HG02973 (cell line): ENCODE results near the gene GLP2R.
"Not testable (repeated sequence)": the region's sequence is repeated elsewhere in the genome, so short reads cannot be mapped to it uniquely, and the experiment has no call there.

ENCODE experiments used
- ATAC-seq: cut with Tn5 transposase; IDR thresholded peaks from one replicate; pipeline ENCODE4 v1.9.1; 2021; ENCODE audit warnings: moderate library complexity; ENCODE audit not compliant: unreplicated experiment

GLP2R gene, protein sequence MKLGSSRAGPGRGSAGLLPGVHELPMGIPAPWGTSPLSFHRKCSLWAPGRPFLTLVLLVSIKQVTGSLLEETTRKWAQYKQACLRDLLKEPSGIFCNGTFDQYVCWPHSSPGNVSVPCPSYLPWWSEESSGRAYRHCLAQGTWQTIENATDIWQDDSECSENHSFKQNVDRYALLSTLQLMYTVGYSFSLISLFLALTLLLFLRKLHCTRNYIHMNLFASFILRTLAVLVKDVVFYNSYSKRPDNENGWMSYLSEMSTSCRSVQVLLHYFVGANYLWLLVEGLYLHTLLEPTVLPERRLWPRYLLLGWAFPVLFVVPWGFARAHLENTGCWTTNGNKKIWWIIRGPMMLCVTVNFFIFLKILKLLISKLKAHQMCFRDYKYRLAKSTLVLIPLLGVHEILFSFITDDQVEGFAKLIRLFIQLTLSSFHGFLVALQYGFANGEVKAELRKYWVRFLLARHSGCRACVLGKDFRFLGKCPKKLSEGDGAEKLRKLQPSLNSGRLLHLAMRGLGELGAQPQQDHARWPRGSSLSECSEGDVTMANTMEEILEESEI

DNA sequence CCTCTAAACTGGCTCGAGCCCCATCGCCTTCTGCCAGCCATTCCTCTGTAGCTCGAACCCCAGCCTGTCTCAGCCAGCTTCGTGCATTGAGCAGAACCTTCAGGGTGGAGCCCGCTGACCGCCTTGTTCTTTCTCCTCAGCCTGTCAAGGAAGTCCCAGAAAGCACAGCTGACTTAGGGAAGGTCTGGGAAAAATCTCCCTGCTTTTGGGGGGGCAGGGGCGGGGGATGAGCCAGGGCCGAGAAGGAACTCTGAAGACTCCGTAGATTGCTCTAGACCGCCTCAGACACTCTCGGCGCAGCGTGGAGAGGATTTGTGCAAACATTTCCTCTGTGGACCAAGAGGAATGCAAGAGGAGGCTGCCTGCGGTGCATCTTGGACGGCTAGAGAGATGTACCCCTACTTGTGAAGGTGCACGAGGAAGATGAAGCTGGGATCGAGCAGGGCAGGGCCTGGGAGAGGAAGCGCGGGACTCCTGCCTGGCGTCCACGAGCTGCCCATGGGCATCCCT, at the start of gene GLP2R:
Gene GLP2R (plus strand): TSS at position 284 of the 510 bp plus-strand sequence. CDS start 140 bp downstream, at position 424.
- ATAC-seq: no peak

DNA sequence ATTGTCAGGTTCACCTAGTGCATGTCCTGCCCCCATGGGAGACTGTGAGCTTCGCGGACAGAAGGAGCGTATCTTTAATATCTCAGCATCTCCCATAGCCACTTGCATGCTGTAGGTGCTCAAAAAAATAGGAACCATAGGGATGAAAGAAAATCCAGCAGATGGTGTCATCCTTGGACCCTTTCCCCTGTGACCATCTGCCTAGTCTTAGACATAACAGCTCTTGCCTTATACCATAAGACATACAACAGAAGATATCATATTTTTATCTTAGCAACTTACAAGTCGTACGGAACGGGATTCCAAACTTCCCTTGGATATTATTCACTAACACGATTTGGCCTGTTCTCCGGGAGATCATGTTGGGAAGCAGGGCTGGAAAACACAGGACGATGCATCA, 48.8 kb upstream of the GLP2R start:
- ATAC-seq: no peak

DNA sequence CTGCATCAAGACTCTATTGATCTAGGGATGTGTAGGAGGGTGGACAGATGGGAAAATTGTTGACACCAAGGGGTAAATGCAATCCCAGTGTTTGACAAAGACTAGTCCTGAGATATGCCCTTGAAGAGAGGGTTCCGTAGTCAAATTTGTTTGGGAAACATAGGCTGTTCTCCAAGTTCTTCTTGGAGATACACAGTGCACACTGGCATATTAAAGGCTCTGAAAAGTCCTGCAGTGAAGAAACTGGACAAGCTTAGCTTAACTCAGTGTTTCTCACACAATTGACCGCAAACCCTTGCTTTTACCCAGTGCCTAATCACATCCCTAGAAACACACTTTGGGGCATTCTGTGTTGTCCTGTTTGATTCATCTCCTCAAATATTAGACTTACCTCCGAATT, 45.2 kb upstream of the GLP2R start:
- no peak for ATAC-seq

DNA sequence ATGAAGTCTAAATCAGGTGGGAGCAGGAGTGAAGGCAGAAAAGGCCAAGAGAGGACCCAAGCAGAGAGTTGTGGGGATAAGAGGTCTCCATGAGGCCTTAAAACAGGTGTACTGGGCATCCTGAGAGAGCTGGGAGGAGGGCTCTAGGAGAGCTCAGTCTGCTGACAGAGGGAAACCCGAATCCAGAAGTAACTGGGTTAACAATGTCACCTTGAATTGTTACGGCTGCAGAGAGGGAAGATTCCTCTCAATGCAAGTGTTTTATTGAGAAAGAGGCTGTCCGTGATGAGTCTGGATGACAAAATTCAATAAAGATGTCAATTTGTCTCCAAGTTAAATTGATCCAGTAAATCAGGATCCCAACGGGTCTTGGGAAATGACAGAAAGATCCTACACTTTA, 42.7 kb upstream of the GLP2R start:
- no peak for ATAC-seq

DNA sequence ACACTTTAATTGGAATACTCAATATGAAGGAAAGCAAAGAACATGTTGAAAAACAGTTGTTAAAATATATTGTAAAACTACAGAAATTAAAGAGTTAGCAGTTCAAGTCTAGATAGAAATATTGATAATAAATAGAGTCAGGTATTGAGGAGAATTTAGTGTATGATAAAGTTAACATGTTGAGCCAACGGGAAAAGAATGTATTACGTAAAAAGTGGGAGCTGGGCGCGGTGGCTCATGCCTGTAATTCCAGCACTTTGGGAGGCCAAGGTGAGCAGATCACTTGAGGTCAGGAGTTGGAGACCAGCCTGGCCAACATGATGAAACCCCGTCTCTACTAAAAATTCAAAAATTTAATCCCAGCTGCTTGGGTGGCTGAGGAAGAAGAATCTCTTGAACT, 42.3 kb upstream of the GLP2R start:
- ATAC-seq: not testable (repeated sequence)

DNA sequence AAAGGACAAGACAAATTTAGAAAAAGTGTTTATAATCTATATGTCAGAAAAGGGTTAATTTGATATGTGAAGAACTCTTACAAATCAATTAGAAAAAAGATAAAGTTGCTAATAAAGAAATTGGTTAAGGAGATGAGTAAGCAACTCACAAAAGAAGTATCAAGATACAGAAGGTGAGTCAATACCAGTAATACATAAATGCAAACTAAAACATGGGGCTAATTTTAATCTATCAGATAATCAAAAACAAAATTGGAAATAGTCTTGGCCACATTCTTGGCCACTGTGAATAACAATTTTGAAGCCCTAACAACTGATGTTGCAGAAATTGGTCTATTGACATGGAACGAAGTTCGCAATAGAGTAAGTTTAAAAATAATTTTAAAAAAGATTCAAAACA, 41.2 kb upstream of the GLP2R start:
- ATAC-seq: no peak

DNA sequence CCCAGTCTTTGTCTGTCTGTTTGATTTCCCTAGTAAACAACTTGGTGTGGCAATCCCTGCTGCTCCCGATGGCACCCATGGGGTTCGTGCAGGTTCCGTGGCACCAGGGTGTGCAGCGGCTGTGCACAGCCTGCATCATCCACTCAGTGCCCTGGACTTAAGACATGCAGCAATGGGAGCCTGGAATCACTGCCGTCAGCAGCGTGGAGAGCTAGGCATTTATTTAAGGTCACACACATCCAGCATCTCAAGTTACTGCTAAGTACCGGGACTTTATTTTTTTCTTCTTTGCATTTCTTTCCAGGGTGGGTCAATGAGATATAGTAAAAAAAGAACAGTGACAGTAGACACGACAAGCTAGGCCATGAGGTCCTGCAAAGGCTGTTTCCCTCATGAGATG, 37.1 kb upstream of the GLP2R start:
- no peak for ATAC-seq

DNA sequence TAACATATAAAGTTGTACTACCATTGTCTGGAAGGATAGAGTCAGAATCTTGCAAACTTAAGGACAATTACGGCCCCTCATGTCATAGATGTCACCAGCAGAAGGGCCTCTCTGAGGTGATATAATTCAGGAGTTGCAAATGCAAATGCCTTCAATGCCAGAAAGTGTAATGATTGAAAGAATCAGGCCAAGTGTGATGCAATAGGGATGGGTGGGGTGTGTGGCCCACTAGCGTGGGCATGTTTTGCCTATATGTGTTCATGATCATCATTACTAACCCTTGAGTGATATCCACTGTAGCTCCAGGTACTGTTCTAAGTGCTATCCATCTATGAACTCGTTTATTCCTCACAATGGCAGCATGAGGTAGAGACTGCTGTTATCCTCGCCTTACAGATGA, 35.4 kb upstream of the GLP2R start:
- ATAC-seq: no peak

DNA sequence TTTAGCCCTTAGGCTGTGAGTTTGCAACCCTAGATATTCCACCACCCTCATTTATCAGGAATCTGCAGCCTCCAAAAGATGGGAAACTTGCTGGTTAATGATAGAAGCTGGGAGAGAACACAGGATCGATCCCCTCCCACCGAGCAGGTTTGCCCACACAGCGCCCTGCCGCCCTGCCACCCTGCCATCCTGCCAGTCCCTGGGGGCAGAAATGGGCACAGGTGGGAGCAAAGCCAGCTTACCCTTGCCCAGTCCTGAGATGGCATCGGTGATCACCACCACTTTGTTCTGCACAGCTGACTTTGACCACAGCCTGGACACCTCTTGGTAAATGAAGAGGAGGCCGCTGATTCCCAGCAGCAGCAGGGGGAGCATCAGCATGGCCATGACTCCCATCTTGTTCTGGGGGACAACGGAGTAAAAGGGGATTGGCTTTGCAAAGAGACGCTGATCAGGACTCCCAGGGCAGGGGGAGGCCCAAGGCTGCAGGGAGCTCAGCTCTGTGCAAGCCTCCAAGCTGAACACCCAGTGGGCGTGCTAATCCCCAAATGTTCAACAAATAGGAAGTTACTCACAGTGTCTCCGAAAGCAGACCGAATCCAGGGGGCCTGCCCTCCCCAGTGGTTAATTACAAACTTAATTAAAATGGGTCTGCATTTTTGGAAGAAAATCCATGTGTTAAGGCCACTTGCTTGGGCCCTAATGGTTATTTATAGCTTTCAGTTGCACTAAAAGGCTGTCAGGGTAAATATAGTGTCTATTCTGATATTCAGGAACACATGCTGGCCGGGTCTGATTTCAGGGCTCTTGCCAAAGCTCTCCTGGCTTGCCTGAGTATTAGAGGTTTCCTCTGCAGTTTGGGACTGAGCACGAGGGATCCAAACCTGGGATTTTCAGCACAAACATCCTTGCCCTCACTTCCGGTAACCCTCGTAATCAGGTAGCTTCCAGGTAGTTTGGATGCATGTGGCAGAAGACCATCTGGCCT, 34.5 kb upstream of the GLP2R start, which contains the start of gene DHRS7C:
Gene DHRS7C (minus strand): TSS at position 704 of the 988 bp plus-strand sequence. CDS start 308 bp downstream, at position 396.
- no peak for ATAC-seq

DNA sequence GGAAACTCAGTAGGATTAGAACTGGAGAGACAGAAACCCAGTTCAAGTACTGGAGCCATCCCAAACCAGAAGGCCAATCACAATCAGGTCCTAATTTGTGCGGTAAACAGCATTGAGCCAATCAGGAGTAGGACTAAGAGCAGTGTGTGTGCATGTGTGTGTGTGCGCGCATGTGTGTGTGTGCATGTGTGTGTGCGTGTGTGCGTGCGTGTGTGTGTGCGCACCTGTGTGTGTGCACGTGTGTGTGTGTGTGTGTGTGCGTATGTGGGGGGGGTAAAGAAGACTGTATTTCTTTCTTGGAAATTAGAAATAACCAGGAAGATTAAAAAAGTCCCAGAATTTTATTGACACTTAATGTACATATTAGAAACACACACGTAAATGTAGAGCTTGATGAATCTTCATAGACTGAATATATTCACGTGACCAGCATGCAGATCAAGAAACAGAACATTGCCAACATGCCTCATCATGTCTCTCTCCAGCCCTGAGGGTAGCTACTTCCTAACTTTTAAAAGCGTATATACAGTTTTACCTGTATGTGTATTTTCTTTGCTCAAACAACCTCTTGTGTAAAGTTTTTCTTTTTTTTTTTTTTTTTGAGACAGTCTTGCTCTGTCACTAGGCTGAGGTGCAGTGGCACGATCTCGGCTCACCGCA, 33.4 kb upstream of the GLP2R start:
- ATAC-seq: no peak

DNA sequence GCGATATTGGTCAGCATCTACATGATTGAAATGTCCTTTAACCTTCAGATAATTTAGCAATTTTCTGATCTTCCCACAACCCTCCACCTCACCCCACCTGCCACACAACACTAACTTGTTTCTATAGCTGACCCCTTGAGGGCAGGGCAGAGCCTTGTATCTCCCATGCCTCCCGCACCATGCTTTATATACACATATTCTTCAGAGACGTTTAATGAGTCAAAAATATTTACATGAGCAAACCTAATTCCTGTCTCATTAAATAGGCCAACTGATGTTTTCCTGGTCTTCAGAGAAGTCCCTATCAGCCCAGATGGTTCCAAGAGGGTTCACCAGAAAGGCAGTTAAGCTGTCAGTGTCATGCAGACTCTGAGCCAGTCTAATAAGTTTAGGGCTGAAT, 27.7 kb upstream of the GLP2R start:
- ATAC-seq: no peak

DNA sequence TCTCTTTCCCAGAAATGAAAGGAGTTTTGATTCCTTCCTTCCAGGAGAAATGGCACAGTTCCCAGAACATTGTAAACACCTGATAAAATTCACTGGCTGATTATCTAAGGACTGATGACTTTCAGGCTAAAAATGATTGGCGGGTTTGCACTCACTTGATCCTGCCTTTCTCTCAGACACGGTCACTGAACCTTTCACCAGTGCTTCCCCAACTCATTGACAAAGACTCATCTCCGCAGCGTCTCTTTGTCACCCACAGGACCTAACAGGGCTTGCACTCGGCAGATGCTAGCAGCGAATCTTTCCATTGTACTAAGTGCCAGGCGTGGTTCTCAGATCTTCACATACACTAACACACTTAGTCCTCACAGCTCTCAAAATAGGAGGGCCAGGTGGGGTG, 27.0 kb upstream of the GLP2R start:
- ATAC-seq: no peak

DNA sequence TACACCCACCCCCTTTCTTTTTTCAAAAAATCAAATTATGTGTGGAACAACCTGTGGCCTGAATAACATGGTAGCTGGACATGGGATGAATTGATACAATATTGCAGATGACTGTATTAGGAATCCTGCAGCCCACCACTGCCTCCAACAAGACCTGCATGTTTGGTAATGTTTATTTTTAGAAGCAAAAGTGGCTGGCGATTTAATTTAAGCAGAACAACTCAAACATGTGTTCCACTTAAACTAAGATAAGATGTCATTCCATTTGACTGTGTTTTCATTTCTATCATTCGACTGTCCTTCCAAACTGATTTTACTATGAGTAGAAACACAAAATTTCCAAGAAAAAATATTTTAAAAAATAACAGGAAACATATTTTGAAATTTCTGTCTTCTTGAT, 24.2 kb upstream of the GLP2R start:
- ATAC-seq: no peak

DNA sequence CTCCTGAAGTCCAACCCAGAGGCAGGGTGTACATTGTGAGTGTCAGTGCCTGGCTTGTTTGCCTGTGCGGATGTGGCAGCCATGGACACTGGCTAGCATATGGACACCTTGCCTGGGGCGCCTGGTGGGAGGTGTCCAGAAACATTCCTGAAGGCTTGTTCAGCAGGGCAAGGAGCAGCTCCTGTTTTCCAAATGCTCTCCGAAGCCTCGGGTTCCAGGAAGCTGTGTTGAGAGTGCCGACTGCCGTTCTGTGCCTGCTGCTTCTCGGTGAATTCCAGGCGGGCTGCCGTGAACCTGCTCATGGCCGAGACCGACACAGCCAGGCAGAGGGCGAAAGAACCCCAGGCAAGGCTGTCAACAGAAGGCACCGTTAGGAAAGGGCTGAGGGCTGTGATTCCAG, 23.4 kb upstream of the GLP2R start:
- ATAC-seq: no peak

DNA sequence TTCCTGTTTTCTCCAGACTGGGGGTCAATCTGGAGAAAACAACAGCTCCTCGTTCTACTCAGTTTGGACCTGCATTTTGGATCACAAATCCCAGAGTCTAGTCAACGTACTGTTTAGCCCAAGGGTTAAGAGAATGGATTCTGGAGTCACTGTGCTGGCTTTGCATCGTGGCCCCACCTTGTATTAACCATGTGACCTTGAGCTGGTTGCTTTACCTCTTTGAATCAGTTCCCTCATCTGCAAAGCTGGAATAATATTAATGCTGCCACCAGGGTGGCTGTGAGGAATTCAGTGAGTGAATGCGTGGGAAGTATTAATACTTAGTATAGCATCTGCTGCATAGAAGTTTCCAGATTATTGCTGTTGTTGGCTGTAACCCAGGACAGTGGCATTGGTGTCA, 23.0 kb upstream of the GLP2R start:
- ATAC-seq: no peak

DNA sequence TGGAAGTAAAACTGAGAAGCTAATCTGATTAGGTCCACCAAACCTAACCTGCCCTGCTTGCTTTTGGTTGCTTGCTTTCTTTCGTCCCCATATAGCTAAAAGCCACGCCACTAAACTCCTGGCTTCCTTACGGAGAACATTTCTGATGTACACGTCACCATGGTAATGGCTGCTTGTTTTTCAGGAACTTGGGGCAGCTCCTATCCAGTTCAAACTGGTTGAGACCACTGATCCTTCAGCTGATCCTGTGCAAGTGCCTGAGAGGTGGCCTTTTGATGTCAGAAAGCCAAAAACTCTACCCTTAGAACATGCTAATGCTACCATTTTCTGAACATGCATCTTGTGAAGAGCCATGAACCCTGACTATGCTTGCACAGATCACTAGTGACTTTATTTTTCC, 20.0 kb upstream of the GLP2R start:
- no peak for ATAC-seq

DNA sequence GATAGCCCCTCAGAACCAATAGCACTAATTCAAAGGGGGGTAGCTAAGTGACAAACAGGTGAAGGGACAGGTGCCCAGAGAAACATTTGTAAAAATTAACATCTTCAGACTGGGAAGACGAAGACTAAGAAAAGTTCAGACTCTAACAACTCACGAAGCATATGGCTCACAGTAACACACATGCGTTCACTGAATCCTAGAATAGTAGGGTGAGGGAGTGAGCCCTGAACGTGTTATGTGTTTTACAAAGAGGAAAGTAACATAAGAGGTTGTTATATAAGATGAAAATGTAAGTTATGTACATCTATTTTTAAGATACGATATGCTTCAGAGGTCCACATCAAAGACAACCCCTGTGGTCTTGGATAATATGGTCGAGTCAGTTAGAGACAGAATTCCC, 19.0 kb upstream of the GLP2R start:
- no peak for ATAC-seq

DNA sequence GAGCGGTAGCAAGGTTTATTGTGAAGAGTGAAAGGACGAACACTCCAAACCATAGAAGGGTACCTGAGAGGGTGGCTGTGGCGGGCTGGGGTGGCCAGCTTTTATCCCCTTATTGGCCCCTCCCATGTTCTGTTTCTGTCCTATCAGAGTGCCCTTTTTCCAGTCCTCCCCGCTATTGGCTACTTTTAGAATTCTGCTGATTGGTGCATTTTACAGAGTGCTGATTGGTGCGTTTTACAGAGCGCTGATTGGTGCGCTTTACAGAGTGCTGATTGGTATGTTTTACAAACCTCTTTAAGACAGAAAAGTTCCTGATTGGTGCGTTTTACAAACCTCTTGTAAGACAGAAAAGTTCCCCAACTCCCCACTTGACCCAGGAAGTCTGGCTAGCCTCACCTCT, 16.3 kb upstream of the GLP2R start:
- no peak for ATAC-seq

DNA sequence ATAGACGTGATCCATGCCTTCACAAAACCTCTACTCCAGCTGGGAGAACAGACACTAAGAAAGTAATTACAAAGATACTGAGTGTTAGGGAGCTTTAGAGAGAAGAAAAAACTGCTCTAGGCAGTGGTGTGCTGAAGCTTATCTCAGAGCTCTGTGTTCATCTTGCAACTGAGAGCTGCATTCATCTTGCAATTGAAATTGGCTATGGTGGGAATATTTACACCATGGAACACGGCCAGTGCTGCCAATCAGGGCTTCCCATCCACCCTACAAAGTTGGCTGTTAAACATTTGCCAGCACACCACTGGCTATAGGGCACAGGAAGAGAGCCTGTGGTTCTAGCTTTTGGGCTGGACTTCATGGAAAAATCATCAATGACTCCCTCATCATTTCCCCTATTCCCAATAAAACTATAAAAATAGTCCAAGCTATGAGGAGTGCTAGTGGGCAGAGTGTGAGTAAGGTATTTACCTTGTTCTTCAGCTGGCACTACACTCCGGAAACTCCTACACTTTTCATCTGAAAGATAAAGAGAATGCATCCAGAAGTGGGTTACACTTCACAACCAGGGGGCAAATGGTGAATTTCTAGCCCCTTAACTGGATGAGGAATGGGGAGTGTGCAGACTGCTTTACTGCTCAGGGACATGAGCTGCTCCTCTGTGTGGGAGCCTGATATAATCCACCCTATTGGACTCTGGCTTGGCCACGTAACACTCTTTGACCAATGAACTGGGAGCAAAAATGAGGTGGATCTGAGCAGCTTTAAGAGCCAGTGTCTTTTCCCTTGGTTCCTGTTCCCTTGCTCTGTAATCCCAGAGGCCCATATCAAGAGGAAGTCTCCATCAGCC, 15.4 kb upstream of the GLP2R start:
- no peak for ATAC-seq

DNA sequence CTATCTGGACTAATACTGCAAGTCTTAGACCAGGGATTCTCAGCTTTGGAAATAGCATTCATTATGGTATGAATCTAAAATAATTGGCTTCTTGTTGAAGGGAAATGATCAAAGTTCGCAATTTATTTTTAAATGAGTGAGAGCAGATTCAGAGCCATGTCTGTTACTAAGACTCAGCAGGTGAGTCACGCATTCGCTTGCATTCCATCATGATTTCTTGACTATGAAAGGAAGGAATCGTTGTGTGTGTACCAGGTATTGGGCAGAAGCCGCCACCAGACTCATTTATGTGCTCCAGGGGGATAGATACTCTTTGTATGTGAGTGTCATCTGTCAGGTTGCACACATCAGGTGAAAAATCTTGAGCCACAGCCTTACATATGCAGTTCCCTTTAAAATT, 14.6 kb upstream of the GLP2R start:
- no peak for ATAC-seq
